Activated gamma-delta T cell treated with Interleukin-2 at 50 U/mL for 16 hours (primary cell): ENCODE data around the gene CLEC1A.

Experiments
- DNase-seq: peaks from one replicate; pipeline ENCODE4 v3.0.0-alpha.2; 2020

The CLEC1A gene

GRCh38 chr12:10101042-10101579 lies 2.3 kb upstream of the CLEC1A start:
- no peak for DNase-seq

GRCh38 chr12:10097521-10097920 lies 1.3 kb downstream of the CLEC1A start:
- DNase-seq: no peak

GRCh38 chr12:10095971-10096370 lies 2.8 kb downstream of the CLEC1A start:
- DNase-seq: no peak

GRCh38 chr12:10094646-10095395 lies 4.0 kb downstream of the CLEC1A start:
- no peak for DNase-seq

GRCh38 chr12:10088955-10089900 lies 9.6 kb downstream of the CLEC1A start:
- DNase-seq: no peak

GRCh38 chr12:10088031-10088430 lies 10.8 kb downstream of the CLEC1A start:
- DNase-seq: no peak

- no peak for DNase-seq
Measured at GRCh38 chr12:10086387-10086786, 12.4 kb downstream of the CLEC1A start.

GRCh38 chr12:10084733-10085132 lies 14.1 kb downstream of the CLEC1A start:
- no peak for DNase-seq

- no peak for DNase-seq
Measured at GRCh38 chr12:10082117-10082874, 16.5 kb downstream of the CLEC1A start.

GRCh38 chr12:10075451-10075850 lies 23.3 kb downstream of the CLEC1A start:
- no peak for DNase-seq

GRCh38 chr12:10073261-10073660 lies 25.5 kb downstream of the CLEC1A start:
- no peak for DNase-seq

- no peak for DNase-seq
Measured at GRCh38 chr12:10072131-10072530, 26.7 kb downstream of the CLEC1A start.

GRCh38 chr12:10070380-10070779 lies 28.4 kb downstream of the CLEC1A start:
- DNase-seq: no peak

- DNase-seq: no peak
Measured at GRCh38 chr12:10069976-10070375, 28.8 kb downstream of the CLEC1A start.

- no peak for DNase-seq
Measured at GRCh38 chr12:10069099-10069498, 29.7 kb downstream of the CLEC1A start.

GRCh38 chr12:10068644-10069043 lies 30.1 kb downstream of the CLEC1A start:
- DNase-seq: no peak

GRCh38 chr12:10067942-10068341 lies 30.8 kb downstream of the CLEC1A start:
- DNase-seq: no peak

- DNase-seq: no peak
Measured at GRCh38 chr12:10067264-10067663, 31.5 kb downstream of the CLEC1A start.

- DNase-seq: no peak
Measured at GRCh38 chr12:10065241-10065640, 33.5 kb downstream of the CLEC1A start.

GRCh38 chr12:10058387-10058786 lies 40.4 kb downstream of the CLEC1A start:
- no peak for DNase-seq

- DNase-seq: no peak
Measured at GRCh38 chr12:10052193-10052913, 46.4 kb downstream of the CLEC1A start.

GRCh38 chr12:10048526-10048925 lies 50.3 kb downstream of the CLEC1A start:
- DNase-seq: no peak
